Stimulated activated CD8-positive, alpha-beta memory T cell treated with anti-CD3 and anti-CD28 coated beads, Interleukin-7, amount 100 ng/mL, for 48 hours (primary cell): ENCODE measurements around the gene ZNF280B.
"Not testable (repeated sequence)": the region's sequence is repeated elsewhere in the genome, so short reads cannot be mapped to it uniquely, and the experiment has no call there.

ENCODE experiments used
- DNase-seq, 2 donors: peaks; one replicate each; pipeline ENCODE4 v3.0.0-alpha.2; 2020; ENCODE audit warnings: low read depth in 1 of 2; ENCODE audit errors: extremely low read depth in 1 of 2

ZNF280B gene

GRCh38 chr22:22465782-22466181, 42.8 kb downstream of the ZNF280B start:
- DNase-seq, result no peak

- DNase-seq, result no peak
These were observed 43.4 kb downstream of the ZNF280B start for GRCh38 chr22:22465094-22465602.

GRCh38 chr22:22464541-22465054, 43.9 kb downstream of the ZNF280B start:
- DNase-seq, result no peak

GRCh38 chr22:22463855-22464540, 44.5 kb downstream of the ZNF280B start:
- DNase-seq, result peak in 1 of 2 donors; percentile 5

- DNase-seq, result no peak
These were observed 45.6 kb downstream of the ZNF280B start for GRCh38 chr22:22462813-22463567.

GRCh38 chr22:22461583-22461982, 47.0 kb downstream of the ZNF280B start:
- DNase-seq, result no peak

- DNase-seq, result no peak
These were observed 47.4 kb downstream of the ZNF280B start for GRCh38 chr22:22461111-22461510.

GRCh38 chr22:22460635-22461034, 47.9 kb downstream of the ZNF280B start:
- no peak for DNase-seq

GRCh38 chr22:22460060-22460459, 48.5 kb downstream of the ZNF280B start:
- no peak for DNase-seq

- DNase-seq, result no peak
These were observed 49.5 kb downstream of the ZNF280B start for GRCh38 chr22:22458896-22459588.

GRCh38 chr22:22458387-22458786, 50.2 kb downstream of the ZNF280B start:
- DNase-seq, result no peak

GRCh38 chr22:22454997-22455396, 53.5 kb downstream of the ZNF280B start:
- DNase-seq, result no peak

GRCh38 chr22:22452996-22453686, 55.4 kb downstream of the ZNF280B start:
- DNase-seq, result no peak

- no peak for DNase-seq
These were observed 56.3 kb downstream of the ZNF280B start for GRCh38 chr22:22452211-22452610.

GRCh38 chr22:22450343-22450839, 58.2 kb downstream of the ZNF280B start:
- DNase-seq, result no peak

GRCh38 chr22:22449819-22450218, 58.7 kb downstream of the ZNF280B start:
- no peak for DNase-seq

GRCh38 chr22:22446517-22446916, 62.0 kb downstream of the ZNF280B start:
- DNase-seq, result no peak

GRCh38 chr22:22444007-22444589, 64.4 kb downstream of the ZNF280B start:
- DNase-seq, result not testable (repeated sequence)

GRCh38 chr22:22442928-22443709, 65.4 kb downstream of the ZNF280B start:
- no peak for DNase-seq
